Activated naive CD4-positive, alpha-beta T cell treated with anti-CD3 and anti-CD28 coated beads, Interleukin-2, amount 10 ng/mL, durations not matched to agents 7 days and 5 days (primary cell): ENCODE measurements around the gene FLVCR2.

ENCODE experiments used
- CTCF ChIA-PET: fragments of 350-600 bp; sonication (Branson Sonifier 250); formaldehyde crosslinking; loops from one replicate; lab custom pipeline; 2021; ENCODE audit warnings: antibody characterized with exemption; lab: Charles Lee
- DNase-seq: peaks from one replicate; pipeline ENCODE4 v3.0.0-alpha.2; 2020
- H3K27ac Mint-ChIP-seq: one replicate; pipeline ENCODE4 v1.8.0; 2021; ENCODE audit warnings: mild to moderate bottlenecking, moderate library complexity, mixed read lengths
- H3K27me3 Mint-ChIP-seq: one replicate; pipeline ENCODE4 v1.8.0; 2021; ENCODE audit warnings: mild to moderate bottlenecking, mixed read lengths
- H3K36me3 Mint-ChIP-seq: one replicate; pipeline ENCODE4 v1.8.0; 2021; ENCODE audit warnings: mixed read lengths
- H3K4me1 Mint-ChIP-seq: one replicate; pipeline ENCODE4 v1.8.0; 2021; ENCODE audit warnings: mixed read lengths
- H3K4me3 Mint-ChIP-seq: one replicate; pipeline ENCODE4 v1.8.0; 2021; ENCODE audit warnings: mild to moderate bottlenecking, moderate library complexity, mixed read lengths
- H3K9me3 Mint-ChIP-seq: one replicate; pipeline ENCODE4 v1.8.0; 2021; ENCODE audit warnings: mixed read lengths

The FLVCR2 gene

GRCh38 chr14:75543786-75544185, 34.6 kb upstream of the FLVCR2 start:
- Mint-ChIP-seq H3K27ac (peak overlapping the region; percentile 96), H3K36me3 (peaks cover 26% of the 10 kb centered on the region), H3K4me3 (peak overlapping the region; percentile 46), H3K27me3 (no peaks in the 10 kb centered on the region), H3K9me3 (no peaks in the 10 kb centered on the region), H3K4me1 (peaks cover 60% of the 10 kb centered on the region)
- CTCF ChIA-PET = interaction anchor here (0.9 to 5.7 kb wide), 8 partner anchors 10 to 248 kb away, joined by 3 to 40 read pairs (median 5); partner anchors contain the start of gene BATF
- no peak for DNase-seq

DNA sequence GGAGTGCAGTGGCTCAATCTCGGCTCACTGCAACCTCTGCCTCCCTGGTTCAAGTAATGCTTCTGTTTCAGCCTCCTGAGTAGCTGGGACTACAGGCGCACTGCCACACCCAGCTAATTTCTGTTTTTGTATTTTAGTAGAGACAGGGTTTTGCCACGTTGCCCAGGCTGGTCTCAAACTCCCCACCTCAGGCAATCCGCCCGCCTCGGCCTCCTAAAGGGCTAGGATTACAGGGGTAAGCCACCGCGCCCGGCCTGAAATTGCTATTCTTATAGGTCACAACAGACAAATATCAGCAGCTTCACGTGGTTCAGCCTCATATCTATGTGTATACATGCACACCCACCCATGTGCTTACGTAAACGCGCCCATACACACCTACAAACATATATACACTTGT, 32.5 kb upstream of the FLVCR2 start:
- H3K4me3 Mint-ChIP-seq = no peak overlapping the region
- H3K27ac Mint-ChIP-seq = peak overlapping the region; percentile 49
- H3K27me3 Mint-ChIP-seq = no peaks in the 10 kb centered on the region
- CTCF ChIA-PET = interaction anchor here (0.9 kb wide), 1 partner anchor 32 kb away, joined by 3 read pairs; no protein-coding TSS in a partner anchor
- H3K36me3 Mint-ChIP-seq = peaks cover 25% of the 10 kb centered on the region
- peaks cover 46% of the 10 kb centered on the region for H3K4me1 Mint-ChIP-seq
- no peak for DNase-seq
- H3K9me3 Mint-ChIP-seq = no peaks in the 10 kb centered on the region

DNA sequence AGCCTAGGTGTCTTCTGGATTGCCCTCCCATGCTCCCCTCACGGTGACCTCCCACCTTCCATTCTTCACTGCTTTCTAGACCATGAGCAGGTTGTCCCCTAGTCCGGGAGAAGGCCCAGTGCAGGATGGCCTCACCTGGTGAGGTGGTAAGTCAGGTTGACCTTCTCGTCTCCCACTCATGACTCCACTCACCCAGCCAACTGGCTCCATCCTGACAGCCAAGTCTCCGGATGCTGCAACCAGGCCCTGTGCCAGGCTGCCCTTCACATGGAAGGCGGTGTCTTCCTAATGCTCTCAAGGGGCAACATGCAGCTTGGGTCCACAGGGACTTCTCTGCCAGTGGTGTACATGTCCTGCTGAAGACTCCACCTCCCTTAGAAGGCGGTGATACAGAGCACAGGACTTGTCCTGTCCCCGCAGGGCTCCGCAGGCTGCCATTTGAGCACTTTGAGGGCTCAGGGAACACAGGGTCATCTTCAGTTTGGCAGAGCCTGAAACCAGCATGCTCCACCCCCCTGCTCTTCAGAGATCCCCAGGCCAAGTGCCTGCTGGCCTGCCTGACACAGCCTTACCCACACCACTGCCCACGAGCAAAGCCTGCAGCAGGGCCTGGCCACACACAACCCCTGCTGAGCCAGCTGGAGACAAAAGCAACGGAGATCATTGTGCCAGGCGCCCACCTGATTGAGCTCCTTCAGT, 30.7 kb upstream of the FLVCR2 start:
- H3K4me1 Mint-ChIP-seq = peaks cover 29% of the 10 kb centered on the region
- H3K36me3 Mint-ChIP-seq = peaks cover 25% of the 10 kb centered on the region
- DNase-seq = no peak
- no peaks in the 10 kb centered on the region for H3K9me3 Mint-ChIP-seq
- no peak overlapping the region for H3K4me3 Mint-ChIP-seq
- CTCF ChIA-PET = interaction anchor here (0.9 kb wide), 1 partner anchor 12 kb away, joined by 3 read pairs; no protein-coding TSS in a partner anchor
- no peak overlapping the region for H3K27ac Mint-ChIP-seq
- H3K27me3 Mint-ChIP-seq = no peaks in the 10 kb centered on the region

GRCh38 chr14:75548544-75548943, 29.9 kb upstream of the FLVCR2 start:
- Mint-ChIP-seq H3K4me1 (peaks cover 25% of the 10 kb centered on the region), H3K27me3 (no peaks in the 10 kb centered on the region), H3K9me3 (no peaks in the 10 kb centered on the region), H3K27ac (no peak overlapping the region), H3K36me3 (peaks cover 25% of the 10 kb centered on the region), H3K4me3 (no peak overlapping the region)
- CTCF ChIA-PET = interaction anchor here (0.6 kb wide), 1 partner anchor 15 kb away, joined by 3 read pairs; no protein-coding TSS in a partner anchor
- DNase-seq = no peak

GRCh38 chr14:75549169-75549568, 29.3 kb upstream of the FLVCR2 start:
- no peak for DNase-seq
- Mint-ChIP-seq H3K36me3 (peaks cover 25% of the 10 kb centered on the region), H3K27ac (peak overlapping the region; percentile 58), H3K4me1 (peaks cover 21% of the 10 kb centered on the region), H3K27me3 (no peaks in the 10 kb centered on the region), H3K9me3 (no peaks in the 10 kb centered on the region), H3K4me3 (no peak overlapping the region)
- CTCF ChIA-PET = interaction anchor here (1.0 kb wide), 1 partner anchor 33 kb away, joined by 4 read pairs; no protein-coding TSS in a partner anchor

DNA sequence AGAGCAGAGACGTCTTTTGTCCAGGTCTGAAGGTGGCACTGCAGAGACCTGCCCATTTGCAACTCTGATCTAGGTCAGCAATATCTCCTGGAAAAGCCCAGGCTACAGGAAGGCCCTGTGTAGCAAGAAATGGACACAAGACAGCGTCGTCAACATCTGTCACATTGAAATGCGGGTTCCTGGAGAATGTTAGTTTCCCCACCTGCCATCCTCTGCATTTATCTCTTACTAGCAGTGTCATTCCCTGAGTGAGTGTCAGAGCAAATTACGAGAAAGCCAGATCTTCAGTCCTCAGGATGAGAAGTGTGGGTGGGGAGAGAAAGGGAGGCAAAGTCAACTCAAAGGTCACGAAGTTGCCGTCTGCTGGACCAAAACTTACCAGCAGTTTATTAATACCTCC, 27.4 kb upstream of the FLVCR2 start:
- CTCF ChIA-PET = interaction anchor here (2.3 kb wide), 1 partner anchor 10 kb away, joined by 13 read pairs; no protein-coding TSS in a partner anchor
- peaks cover 9% of the 10 kb centered on the region for H3K4me1 Mint-ChIP-seq
- no peak overlapping the region for H3K4me3 Mint-ChIP-seq
- peaks cover 18% of the 10 kb centered on the region for H3K36me3 Mint-ChIP-seq
- no peak for DNase-seq
- no peak overlapping the region for H3K27ac Mint-ChIP-seq
- H3K27me3 Mint-ChIP-seq = no peaks in the 10 kb centered on the region
- H3K9me3 Mint-ChIP-seq = no peaks in the 10 kb centered on the region

DNA sequence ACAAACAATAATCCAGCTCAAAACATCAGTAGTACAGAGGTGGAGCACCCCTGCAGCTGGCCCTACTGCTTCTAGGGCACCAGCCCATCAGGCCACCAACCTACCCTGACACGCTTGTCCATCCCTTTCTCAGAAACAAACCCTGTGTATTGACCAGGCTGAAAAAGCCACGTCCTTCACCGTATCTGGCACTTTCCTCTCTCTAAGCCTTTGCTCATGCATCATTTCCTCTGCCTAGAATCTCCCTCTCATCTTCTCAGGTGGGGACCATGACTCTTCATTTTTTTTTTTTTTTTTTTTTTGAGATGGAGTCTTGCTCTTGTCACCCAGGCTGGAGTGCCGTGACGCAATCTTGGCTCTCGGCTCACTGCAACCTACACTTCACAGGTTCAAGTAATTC, 25.3 kb upstream of the FLVCR2 start:
- Mint-ChIP-seq H3K27ac (no peak overlapping the region), H3K36me3 (peaks cover 8% of the 10 kb centered on the region), H3K4me3 (no peak overlapping the region), H3K4me1 (peaks cover 8% of the 10 kb centered on the region), H3K27me3 (no peaks in the 10 kb centered on the region), H3K9me3 (peaks cover 2% of the 10 kb centered on the region)
- CTCF ChIA-PET = interaction anchor here (1.1 to 2.3 kb wide), 2 partner anchors 8 to 10 kb away, joined by 3 to 13 read pairs; no protein-coding TSS in a partner anchor
- no peak for DNase-seq

DNA sequence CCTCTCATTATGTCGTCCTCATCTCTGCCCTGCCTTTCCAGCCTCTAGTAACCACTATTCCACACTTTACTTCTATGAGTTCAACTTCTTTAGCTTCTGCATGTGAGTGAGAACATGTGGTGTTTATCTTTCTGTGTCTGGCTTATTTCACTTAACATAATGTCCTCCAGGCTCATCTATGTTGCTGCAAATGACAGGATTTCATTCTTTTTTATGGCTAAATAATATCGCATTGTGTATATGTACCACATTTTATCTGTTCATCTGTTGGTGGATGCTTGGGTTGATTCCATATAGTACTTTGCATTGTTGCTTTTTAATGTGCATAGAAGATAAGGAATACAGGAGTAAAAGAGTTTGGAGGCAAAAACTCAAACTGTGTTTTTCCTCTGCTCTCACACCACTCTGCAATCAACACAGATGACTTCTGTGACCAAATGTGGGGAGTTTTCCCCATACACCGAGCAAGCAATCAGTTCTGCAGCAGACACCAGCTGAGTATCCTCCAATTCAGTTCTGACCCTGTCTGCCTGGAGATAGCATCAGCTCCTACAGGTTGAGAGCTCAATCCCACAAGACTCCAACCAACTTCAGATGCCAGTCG, 24.6 kb upstream of the FLVCR2 start:
- H3K4me3 Mint-ChIP-seq = no peak overlapping the region
- H3K4me1 Mint-ChIP-seq = peaks cover 8% of the 10 kb centered on the region

DNA sequence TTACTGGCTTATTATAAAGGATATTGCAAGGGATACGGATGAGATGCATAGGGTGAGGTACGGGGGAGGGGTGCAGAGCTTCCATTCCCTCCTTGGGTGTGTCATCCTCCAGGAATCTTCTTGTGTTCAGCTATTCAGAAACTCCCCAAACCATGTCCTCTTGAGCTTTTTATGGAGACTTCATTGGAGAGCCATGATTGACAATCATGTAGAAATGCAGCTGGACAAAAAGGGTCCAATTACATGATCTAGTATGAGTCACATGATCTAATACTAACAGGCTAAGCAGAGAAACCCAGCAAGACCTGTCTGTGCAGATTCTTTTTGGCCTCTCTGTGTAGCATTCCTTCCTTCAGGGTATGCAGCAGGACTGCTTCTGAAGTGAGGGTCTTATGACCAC, 23.9 kb upstream of the FLVCR2 start:
- peaks cover 2% of the 10 kb centered on the region for H3K9me3 Mint-ChIP-seq

More for the DNA sequence above, 24.6 kb upstream of the FLVCR2 start:
- Mint-ChIP-seq H3K9me3 (peaks cover 2% of the 10 kb centered on the region), H3K36me3 (peaks cover 6% of the 10 kb centered on the region), H3K27me3 (no peaks in the 10 kb centered on the region), H3K27ac (no peak overlapping the region)
- CTCF ChIA-PET = interaction anchor here (1.1 kb wide), 1 partner anchor 11 kb away, joined by 3 read pairs; no protein-coding TSS in a partner anchor
- DNase-seq = no peak

GRCh38 chr14:75558440-75558839, 20.0 kb upstream of the FLVCR2 start:
- Mint-ChIP-seq H3K27me3 (no peaks in the 10 kb centered on the region), H3K27ac (no peak overlapping the region)

More for the DNA sequence above, 23.9 kb upstream of the FLVCR2 start:
- CTCF ChIA-PET = no interaction called here
- peaks cover 3% of the 10 kb centered on the region for H3K36me3 Mint-ChIP-seq
- H3K27ac Mint-ChIP-seq = no peak overlapping the region
- DNase-seq = no peak
- peaks cover 8% of the 10 kb centered on the region for H3K4me1 Mint-ChIP-seq
- no peaks in the 10 kb centered on the region for H3K27me3 Mint-ChIP-seq
- no peak overlapping the region for H3K4me3 Mint-ChIP-seq

DNA sequence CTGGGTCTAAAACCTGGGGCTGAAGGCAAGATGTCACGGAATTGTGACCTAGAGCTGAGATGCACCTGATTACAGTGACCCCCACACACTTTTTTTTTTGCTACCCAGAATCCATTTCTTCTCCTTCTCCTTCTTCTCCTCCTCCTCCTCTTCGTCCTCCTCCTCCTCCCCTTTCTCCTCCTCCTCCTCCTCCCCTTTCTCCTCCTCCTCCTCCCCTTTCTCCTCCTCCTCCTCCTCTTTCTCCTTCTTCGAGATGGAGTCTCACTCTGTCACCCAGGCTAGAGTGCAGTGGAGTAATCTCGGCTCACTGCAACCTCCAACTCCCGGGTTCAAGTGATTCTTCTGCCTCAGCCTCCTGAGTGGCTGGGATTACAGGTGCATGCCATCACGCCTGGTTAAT, 19.4 kb upstream of the FLVCR2 start:
- Mint-ChIP-seq H3K27me3 (no peaks in the 10 kb centered on the region), H3K4me1 (peaks cover 34% of the 10 kb centered on the region), H3K36me3 (peaks cover 3% of the 10 kb centered on the region), H3K4me3 (no peak overlapping the region), H3K9me3 (peaks cover 2% of the 10 kb centered on the region), H3K27ac (peak overlapping the region; percentile 56)
- CTCF ChIA-PET = interaction anchor here (0.6 to 6.5 kb wide), 7 partner anchors 17 to 250 kb away, joined by 3 to 161 read pairs (median 30); partner anchors contain the start of gene BATF
- DNase-seq = no peak

More at GRCh38 chr14:75558440-75558839, 20.0 kb upstream of the FLVCR2 start:
- Mint-ChIP-seq H3K4me3 (no peak overlapping the region), H3K4me1 (peaks cover 34% of the 10 kb centered on the region), H3K36me3 (peaks cover 3% of the 10 kb centered on the region), H3K9me3 (peaks cover 2% of the 10 kb centered on the region)
- DNase-seq = no peak
- CTCF ChIA-PET = interaction anchor here (1.0 to 2.0 kb wide), 2 partner anchors 8 to 28 kb away, joined by 3 to 6 read pairs; no protein-coding TSS in a partner anchor

- peaks cover 2% of the 10 kb centered on the region for H3K9me3 Mint-ChIP-seq
- CTCF ChIA-PET = interaction anchor here (0.6 to 6.5 kb wide), 13 partner anchors 10 to 250 kb away, joined by 3 to 161 read pairs (median 4); partner anchors contain the start of gene BATF
- peak overlapping the region; percentile 56 for H3K27ac Mint-ChIP-seq
- peak; percentile 46 for DNase-seq
- H3K4me3 Mint-ChIP-seq = no peak overlapping the region
- peaks cover 3% of the 10 kb centered on the region for H3K36me3 Mint-ChIP-seq
- peaks cover 38% of the 10 kb centered on the region for H3K4me1 Mint-ChIP-seq
- no peaks in the 10 kb centered on the region for H3K27me3 Mint-ChIP-seq
These were observed 18.8 kb upstream of the FLVCR2 start for GRCh38 chr14:75559451-75560222.

DNA sequence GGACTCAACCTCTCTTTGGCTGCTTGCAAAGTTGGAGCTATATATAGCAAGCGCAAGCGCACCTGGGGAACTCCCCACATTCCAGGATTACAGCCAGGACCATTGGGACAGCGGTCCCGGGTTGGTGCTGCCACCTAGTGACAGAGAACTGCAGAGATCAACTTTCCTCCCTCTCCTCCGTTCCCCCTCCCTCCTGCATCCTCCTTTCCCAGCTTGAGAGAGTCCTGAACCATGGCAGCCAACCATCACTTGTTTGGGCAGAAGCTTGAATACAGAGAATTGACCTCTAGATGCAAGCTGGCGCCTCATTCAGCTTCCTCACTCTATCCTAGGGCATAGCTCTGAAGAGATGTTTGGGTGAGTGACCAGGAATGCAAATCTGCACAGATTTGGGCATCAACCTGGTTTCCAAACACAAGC, 17.4 kb upstream of the FLVCR2 start:
- CTCF ChIA-PET = interaction anchor here (0.6 to 6.5 kb wide), 27 partner anchors 9 to 257 kb away, joined by 3 to 161 read pairs (median 5); partner anchors contain the start of gene BATF
- DNase-seq = peak; percentile 56
- H3K9me3 Mint-ChIP-seq = peaks cover 2% of the 10 kb centered on the region
- peaks cover 52% of the 10 kb centered on the region for H3K4me1 Mint-ChIP-seq
- peaks cover 3% of the 10 kb centered on the region for H3K36me3 Mint-ChIP-seq
- H3K4me3 Mint-ChIP-seq = no peak overlapping the region
- no peak overlapping the region for H3K27ac Mint-ChIP-seq
- no peaks in the 10 kb centered on the region for H3K27me3 Mint-ChIP-seq
